ENCODE measurements around the gene PITX1.

PITX1 gene

DNA sequence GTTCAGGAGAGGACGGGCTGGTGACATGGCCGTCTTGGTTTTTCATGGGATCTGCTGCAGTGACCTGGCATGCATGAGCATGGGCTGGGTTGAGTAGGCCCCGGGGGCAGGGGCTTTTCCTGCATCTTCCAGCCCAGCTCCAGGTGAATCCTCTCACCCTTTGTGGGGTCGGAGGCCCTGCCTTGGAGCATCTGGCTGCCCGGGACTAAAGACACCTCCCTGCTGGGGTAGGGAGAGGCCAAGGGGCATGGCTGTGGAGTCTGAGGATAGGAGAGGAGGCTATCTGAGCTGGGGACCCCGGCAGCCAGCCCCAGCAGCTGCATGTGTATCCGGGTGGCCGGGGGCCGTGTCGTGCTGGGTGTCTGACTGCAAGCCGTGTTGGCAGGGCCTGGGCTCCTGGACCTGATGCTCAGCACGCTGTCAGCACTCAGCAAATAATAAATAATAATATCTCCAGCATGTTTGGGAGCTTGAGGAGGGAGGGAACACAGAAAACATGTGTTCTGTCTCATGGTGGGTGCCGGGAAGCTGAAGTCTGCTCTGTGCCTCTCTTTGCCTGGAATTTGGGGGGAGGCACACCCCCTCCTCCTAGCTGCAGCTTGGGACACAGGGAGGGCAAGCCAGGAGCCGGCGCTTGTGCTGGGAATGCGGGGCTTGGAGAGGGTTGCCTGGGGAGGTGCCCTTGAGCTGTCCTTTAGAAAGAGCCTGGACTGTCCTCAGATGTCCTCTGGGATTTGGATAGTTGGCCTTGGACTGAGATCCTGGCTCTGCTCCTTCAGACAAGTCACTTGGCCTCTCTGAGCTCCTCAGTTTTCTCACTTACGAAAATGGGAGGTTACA lies 28.4 kb upstream of the PITX1 start:
- DNase-seq (ENCODE audit: low read depth, low spot score) = no peak

DNA sequence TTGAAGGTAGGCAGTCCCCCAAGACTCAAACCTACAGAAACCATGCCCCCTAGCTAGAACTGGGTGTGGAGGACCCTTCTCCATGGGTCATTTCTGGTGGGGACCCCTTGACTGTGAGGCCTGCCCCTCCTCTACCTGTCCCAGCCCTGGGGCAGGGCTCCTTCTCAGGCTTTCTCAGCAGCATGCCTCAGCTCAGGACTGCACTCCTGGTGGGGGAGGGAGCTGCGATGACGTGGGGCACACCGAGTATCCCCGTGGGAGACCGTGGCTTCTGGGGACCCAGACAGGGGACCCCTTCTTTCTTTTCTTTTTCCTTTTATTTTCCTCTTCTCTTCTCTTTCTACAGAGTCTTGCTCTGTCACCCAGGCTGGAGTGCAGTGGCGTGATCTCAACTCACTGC lies 27.0 kb upstream of the PITX1 start:
- no peak for DNase-seq (ENCODE audit: low read depth, low spot score)

- DNase-seq (ENCODE audit: low read depth, low spot score) = no peak
Measured at GRCh38 chr5:135060021-135060420, 26.0 kb upstream of the PITX1 start.

GRCh38 chr5:135059000-135059923 lies 25.2 kb upstream of the PITX1 start:
- no peak for DNase-seq (ENCODE audit: low read depth, low spot score)

- DNase-seq (ENCODE audit: low read depth, low spot score) = no peak
Measured at GRCh38 chr5:135058331-135058732, 24.3 kb upstream of the PITX1 start.

DNA sequence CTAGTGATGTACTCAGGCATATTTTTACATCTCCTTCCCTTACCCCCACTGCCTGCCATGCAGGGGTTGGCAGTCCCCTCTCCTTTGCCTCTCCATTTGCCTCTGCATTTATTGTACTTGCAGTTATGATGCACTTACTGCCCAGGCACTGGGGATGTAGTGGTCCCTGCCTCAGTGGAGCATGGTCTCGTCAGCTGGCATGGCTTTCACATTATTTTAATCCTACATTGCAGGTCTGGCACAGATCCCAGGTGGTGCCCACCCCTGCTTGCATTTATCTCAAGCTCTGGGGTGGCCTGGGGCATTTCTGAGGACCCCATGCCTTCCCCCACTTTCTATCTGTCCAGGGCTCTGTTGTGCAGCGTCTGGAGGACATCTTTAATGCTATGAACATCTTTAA lies 23.2 kb upstream of the PITX1 start:
- no peak for DNase-seq (ENCODE audit: low read depth, low spot score)

DNA sequence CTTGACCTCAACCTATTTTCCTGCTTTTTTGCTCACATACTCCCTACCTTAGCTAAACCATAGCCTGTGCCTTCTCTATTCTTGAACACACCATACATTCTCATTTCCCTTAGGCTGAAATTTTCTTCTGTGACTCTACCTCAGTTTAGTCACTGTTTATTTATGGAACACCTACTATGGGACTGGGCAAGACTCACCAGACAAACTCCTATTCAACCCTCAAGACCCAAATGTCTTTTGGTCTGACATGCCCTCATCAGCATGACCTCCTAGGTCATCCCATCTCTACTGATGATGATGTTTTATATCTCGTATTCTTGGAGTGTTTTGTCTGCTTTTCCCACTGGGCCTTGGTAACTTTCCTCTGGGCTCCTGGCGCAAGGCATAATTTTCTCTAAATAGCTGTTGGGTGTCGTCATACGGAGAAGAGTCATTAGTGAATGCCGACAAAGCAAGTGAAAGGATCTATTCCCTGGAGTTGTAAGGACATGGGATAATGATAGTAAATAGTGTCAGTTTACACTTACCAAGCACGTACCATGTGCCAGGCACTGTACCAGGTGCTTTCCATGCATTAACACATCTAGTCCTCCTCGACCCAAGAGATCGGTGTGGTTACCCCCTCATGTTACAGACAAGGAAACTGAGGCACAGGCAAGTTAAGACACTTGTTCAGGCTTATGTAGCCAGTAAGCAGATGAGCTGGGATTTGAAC lies 22.4 kb upstream of the PITX1 start:
- no peak for DNase-seq (ENCODE audit: low read depth, low spot score)

DNA sequence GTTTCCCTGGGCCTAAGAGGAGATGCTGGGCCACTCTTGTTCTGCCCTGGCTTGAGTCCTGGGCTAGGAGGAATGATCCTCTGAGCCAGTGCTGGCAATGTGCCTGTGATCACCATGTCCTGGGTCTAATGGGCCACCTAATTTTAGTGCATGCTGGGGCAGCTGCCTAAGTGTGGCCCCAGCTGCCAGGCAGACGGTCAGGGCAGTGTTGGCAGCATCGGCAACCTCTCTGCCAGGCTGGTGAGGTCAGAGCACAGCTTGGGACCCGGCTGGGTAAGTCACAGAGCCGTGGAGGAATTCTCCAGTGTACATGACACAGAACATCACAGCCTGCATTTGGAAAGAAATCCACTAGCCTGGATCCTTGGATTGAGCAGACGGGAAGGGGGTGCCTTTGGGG lies 21.4 kb upstream of the PITX1 start:
- no peak for DNase-seq (ENCODE audit: low read depth, low spot score)

- DNase-seq (ENCODE audit: low read depth, low spot score) = no peak
Measured at GRCh38 chr5:135054546-135054945, 20.5 kb upstream of the PITX1 start.

DNA sequence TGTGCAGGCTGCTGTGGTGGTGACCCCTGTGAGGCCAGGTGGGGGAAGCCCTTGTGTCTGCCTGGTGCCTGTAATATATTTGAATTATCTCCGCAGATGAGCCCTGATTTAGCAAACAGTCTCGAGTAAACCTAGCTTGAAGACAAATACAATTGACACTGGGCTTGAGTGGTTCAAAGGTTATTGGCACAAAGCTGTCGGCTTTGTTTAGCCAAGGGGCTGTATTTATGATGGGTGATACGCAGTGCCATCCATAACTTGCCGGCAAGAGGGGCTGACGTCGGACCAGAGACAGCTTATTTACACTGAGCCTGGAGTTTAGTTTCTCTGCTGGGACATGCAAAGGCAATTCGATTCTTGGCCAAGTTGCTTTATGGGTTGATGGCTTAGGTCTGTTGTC lies 20.0 kb upstream of the PITX1 start:
- DNase-seq (ENCODE audit: low read depth, low spot score) = no peak

- no peak for DNase-seq (ENCODE audit: low read depth, low spot score)
Measured at GRCh38 chr5:135053278-135053677, 19.2 kb upstream of the PITX1 start.

DNA sequence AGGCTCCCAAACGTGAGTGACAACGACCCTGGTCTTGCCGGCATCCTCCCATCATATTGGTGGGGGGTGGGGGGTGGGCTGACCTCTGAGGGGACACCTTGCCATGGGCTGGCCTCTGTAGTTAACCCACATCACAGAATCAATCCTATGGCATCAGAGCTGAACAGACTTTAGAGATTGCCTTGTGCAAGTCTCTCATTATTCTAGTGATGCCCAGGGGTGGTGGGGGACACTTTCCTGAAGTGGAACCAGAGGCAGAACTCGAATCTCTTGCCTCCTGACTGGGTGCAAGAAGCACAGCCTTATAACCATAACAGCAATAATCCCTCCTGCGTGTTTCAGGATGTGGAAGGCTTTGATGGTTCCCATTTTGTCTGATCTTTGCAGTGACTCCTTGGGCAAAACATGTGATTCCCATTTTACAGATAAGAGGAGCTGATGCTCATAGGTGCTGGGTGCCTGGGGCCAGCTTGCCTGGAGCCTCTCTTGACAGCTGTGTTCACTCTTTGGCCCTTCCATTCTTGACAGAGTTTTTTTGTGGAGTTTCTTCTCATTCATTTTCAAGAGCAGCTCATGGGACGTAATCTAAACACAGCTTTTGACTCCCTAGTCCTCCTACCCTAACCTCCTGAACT lies 18.6 kb upstream of the PITX1 start:
- DNase-seq (ENCODE audit: low read depth, low spot score) = no peak

DNA sequence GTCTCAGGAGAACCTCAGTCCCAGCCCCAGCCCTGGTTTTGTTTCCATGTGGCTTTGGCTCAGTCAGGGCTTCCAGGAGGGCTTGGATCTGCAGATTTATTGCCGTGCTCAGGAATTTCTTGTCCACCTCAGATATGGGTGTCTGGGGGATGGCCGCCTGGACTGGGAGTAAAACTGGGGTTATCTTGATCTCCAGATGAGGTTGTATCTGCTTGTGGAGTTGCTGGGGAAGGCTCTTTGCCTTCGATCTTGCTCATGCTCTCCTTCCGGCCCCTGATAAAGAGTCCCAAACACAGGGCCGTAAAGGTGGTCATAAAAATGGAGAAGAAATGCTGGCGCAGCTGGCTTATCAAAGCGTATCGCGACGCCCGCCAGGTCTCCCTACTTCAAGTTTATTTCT lies 17.8 kb upstream of the PITX1 start:
- no peak for DNase-seq (ENCODE audit: low read depth, low spot score)

DNA sequence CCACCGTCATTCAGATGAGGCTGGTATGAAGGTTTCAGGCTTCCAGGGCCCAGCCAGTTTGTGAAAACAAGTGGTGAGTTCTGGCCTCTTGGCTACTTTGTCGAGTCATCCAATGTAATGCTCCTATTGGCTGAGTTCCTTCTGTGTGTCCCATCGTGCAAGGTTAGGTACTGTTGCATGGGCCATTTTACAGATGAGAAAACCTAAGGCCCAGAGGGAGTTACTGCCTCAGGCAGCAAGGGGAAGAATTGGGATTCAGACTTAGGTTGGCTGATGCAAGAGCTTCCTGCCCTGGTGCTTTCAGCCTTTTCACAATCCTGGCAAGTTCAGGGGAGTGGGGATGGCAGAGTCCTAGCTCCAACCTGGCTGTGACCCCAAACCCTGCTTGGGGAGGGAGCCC lies 17.4 kb upstream of the PITX1 start:
- no peak for DNase-seq (ENCODE audit: low read depth, low spot score)

GRCh38 chr5:135050244-135050767 lies 16.3 kb upstream of the PITX1 start:
- no peak for DNase-seq (ENCODE audit: low read depth, low spot score)

DNA sequence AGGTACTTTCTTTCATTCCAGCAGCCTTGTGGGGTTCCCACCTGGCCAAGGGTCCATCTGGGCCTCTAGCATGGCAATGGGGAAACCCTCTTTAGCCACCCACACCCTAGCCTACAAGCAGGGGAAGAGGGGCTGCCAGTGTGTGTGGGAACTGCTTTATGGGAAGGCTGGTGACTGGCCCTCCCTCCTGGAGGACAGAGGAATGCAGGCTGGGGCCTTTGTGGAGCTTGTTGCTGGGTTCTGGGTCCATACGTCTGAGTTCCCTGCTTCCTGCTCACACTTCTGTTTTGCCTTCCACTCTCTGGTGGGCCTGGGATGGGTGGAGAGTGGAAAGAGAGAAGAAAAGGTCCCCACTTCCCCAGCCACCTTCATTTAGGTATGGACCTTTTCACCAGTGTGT lies 14.9 kb upstream of the PITX1 start:
- no peak for DNase-seq (ENCODE audit: low read depth, low spot score)

DNA sequence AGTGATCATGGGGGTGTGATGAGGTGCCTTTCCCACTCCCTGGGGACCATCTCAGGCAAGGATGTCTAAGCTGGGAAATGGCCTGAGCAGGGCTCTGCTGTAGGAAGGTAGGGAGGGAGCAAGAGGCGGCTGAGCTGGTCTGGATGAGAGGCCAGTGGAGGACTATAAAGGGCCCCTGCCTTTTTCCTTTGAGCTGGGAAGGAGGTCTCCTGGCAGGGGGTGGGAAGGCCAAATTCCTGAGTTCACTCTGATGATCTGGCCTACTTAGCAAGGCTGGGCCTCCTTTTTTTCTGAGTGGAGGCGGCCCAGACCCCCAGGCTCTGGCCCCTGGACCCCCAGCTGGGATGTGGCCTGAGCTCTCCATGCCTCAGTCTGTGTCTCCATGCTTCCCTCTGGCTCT lies 14.3 kb upstream of the PITX1 start:
- DNase-seq (ENCODE audit: low read depth, low spot score) = no peak

DNA sequence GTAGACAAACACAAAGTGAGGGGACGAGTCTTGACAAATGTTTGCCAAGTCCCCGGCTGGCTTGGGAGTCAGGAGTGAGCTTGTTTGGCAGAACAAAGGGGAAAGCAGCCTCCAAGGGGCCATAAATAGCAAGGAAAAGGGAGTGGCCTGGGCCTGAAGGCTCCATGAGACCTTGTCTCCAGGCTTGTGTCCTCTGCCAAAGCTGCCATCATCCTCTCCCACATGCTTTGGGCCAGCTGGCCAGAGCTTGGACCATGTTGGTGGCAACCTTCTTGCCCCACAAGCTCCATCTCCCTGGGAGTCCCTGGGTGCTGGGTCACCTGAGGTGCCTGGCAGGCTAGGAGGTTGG lies 13.3 kb upstream of the PITX1 start:
- DNase-seq (ENCODE audit: low read depth, low spot score) = no peak

DNA sequence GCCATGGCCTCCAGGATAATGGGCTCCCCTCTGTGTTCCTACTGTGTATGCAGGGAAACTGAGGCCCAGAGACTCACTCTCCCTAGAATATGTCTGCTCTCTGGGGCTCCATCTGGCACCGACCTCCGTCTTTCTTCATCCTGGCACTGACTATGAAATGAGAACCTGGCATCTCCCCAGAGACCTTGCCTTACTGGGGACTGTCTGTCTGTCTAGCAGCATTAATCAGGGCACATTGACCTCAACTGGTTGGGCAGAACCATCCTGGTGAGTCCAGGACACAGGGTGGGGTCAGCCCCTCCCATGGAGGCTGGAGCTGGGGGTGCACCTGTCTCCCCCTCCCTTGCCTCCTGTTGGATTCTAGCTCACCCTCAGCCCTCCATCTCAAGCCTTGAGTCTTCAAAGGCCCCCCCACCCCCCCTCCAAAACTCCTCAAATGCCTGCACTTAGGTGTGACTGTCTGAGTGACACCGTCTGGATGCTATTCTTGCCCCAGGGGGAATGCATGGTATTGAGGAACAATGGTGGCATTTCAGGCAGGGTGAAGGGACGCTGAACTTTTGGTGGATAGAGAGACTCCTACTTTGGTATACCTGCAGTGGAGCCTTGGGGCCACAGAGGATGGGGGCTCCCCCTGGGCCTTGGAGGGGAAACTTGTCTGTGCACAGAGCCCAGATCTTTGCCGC lies 12.8 kb upstream of the PITX1 start:
- no peak for DNase-seq (ENCODE audit: low read depth, low spot score)

- no peak for DNase-seq (ENCODE audit: low read depth, low spot score)
Measured at GRCh38 chr5:135045488-135045887, 11.5 kb upstream of the PITX1 start.

DNA sequence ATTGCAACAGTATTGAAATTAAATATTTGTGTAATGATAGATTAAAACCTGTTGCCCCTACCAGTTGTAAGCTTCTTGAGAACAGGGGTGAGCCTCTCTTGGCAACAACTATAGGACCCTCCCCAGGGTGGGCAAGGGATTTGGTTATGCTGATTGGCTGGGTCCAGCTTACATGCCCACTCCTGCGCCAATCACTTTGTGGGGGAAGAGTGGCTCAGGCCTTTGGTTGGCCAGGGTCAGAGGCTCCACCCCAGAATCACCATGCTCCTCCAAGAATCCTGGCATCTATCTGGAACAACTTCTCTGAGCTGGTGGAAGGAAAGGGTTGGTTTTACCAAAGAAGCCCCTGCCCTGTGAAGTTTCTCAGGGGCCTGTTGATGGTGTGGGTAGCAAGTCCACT lies 8.6 kb upstream of the PITX1 start:
- DNase-seq (ENCODE audit: low read depth, low spot score) = no peak

Measured in smooth muscle cell of the brain vasculature (primary cell).